GM23338 (cell line): ENCODE data around the gene CCNA1. TPM values are rescaled to one million over a fixed set of nuclear protein-coding genes. Genes with fewer than 3 reads are reported as not detected.
A peak's percentile ranks its signal among the peaks of the same experiment; 100 is the strongest.

ENCODE experiments used
- ATAC-seq: fragments of 200-7000 bp; cut with Tn5 transposase; 3 replicates; pipeline ENCODE4 v1.9.1; 2020
- DNase-seq: peaks from one replicate; pipeline ENCODE4 v3.0.0-alpha.2; 2015; ENCODE audit warnings: low spot score
- H2AFZ ChIP-seq: fragments of 200-600 bp; sonication (generic); 2 replicates; pipeline ENCODE4 v1.8.0; 2016; ENCODE audit warnings: antibody characterized with exemption, mild to moderate bottlenecking, moderate library complexity
- H3F3A ChIP-seq: fragments of 200-600 bp; sonication (generic); replicated peaks from 2 replicates; pipeline ENCODE4 v1.8.0; 2017; ENCODE audit warnings: antibody characterized with exemption, mixed run types, low read depth
- H3K27ac ChIP-seq: fragments of 200-600 bp; sonication (generic); 2 replicates; pipeline ENCODE4 v1.6.1; 2016; ENCODE audit warnings: low read depth
- H3K27me3 ChIP-seq: fragments of 200-600 bp; sonication (generic); 2 replicates; pipeline ENCODE4 v1.8.0; 2016; ENCODE audit warnings: mild to moderate bottlenecking, mixed run types, moderate library complexity; ENCODE audit not compliant: insufficient read depth
- H3K36me3 ChIP-seq: fragments of 200-600 bp; sonication (generic); 2 replicates; pipeline ENCODE4 v1.8.0; 2016; ENCODE audit warnings: mild to moderate bottlenecking; ENCODE audit not compliant: insufficient read depth
- H3K4me1 ChIP-seq: fragments of 200-600 bp; sonication (generic); 2 replicates; pipeline ENCODE4 v1.8.0; 2016; ENCODE audit warnings: mild to moderate bottlenecking, moderate library complexity; ENCODE audit not compliant: insufficient read depth
- H3K4me2 ChIP-seq: fragments of 200-600 bp; sonication (generic); 2 replicates; pipeline ENCODE4 v1.7.1; 2017; ENCODE audit warnings: mixed run types
- H3K4me3 ChIP-seq: fragments of 200-600 bp; sonication (generic); 2 replicates; pipeline ENCODE4 v1.6.1; 2016; ENCODE audit warnings: mixed run types
- H3K79me2 ChIP-seq: fragments of 200-600 bp; sonication (generic); replicated peaks from 2 replicates; pipeline ENCODE4 v1.8.0; 2017; ENCODE audit warnings: mild to moderate bottlenecking; ENCODE audit not compliant: insufficient read depth
- H3K9me2 ChIP-seq: fragments of 200-600 bp; sonication (generic); 2 replicates; pipeline ENCODE4 v1.8.0; 2017; ENCODE audit not compliant: insufficient read depth
- H4K20me1 ChIP-seq: fragments of 200-600 bp; sonication (generic); replicated peaks from 2 replicates; pipeline ENCODE4 v1.8.0; 2017; ENCODE audit warnings: mild to moderate bottlenecking; ENCODE audit not compliant: insufficient read depth
- H3K27ac Mint-ChIP-seq: 2 replicates; pipeline ENCODE4 v1.8.0; 2020; ENCODE audit warnings: inconsistent platforms, mild to moderate bottlenecking, moderate library complexity, mixed read lengths
- H3K27me3 Mint-ChIP-seq: 3 replicates; pipeline ENCODE4 v1.8.0; 2022; ENCODE audit warnings: low read depth, mild to moderate bottlenecking, moderate library complexity, mixed read lengths, inconsistent platforms; ENCODE audit not compliant: insufficient read depth, poor library complexity
- H3K36me3 Mint-ChIP-seq: 3 replicates; pipeline ENCODE4 v1.8.0; 2021; ENCODE audit warnings: low read depth, mild to moderate bottlenecking, inconsistent platforms, moderate library complexity, mixed read lengths
- H3K4me1 Mint-ChIP-seq: 3 replicates; pipeline ENCODE4 v1.8.0; 2020; ENCODE audit warnings: mild to moderate bottlenecking, inconsistent platforms, mixed read lengths
- H3K4me3 Mint-ChIP-seq: 3 replicates; pipeline ENCODE4 v1.8.0; 2021; ENCODE audit warnings: moderate library complexity, mild to moderate bottlenecking, inconsistent platforms, mixed read lengths
- H3K9me3 Mint-ChIP-seq: 3 replicates; pipeline ENCODE4 v1.8.0; 2020; ENCODE audit warnings: moderate library complexity, mild to moderate bottlenecking, inconsistent platforms, mixed read lengths
- CREB1 ChIP-seq: fragments of 250-450 bp; sonication (Bioruptor Pico); IDR thresholded peaks from 2 replicates; pipeline ENCODE4 v1.5.0; 2020; ENCODE audit warnings: low read depth, mild to moderate bottlenecking, moderate library complexity
- EZH2 ChIP-seq: fragments of 200-600 bp; sonication (generic); IDR thresholded peaks from one replicate; pipeline ENCODE4 v1.8.0; 2017; ENCODE audit warnings: antibody characterized with exemption, mild to moderate bottlenecking, low read depth; ENCODE audit not compliant: unreplicated experiment
- JUNB ChIP-seq: IDR thresholded peaks from one replicate; pipeline ENCODE4 v1.6.1; 2016; ENCODE audit warnings: antibody characterized with exemption; ENCODE audit not compliant: unreplicated experiment
- NANOG ChIP-seq: IDR thresholded peaks from 2 replicates; pipeline ENCODE4 v1.6.1; 2016; ENCODE audit warnings: antibody characterized with exemption, borderline replicate concordance
- POLR2AphosphoS5 ChIP-seq: IDR thresholded peaks from 2 replicates; pipeline ENCODE4 v1.6.1; 2016; ENCODE audit warnings: antibody characterized with exemption, low read depth
- STAT1 ChIP-seq: IDR thresholded peaks from one replicate; pipeline ENCODE4 v1.6.1; 2016; ENCODE audit warnings: antibody characterized with exemption; ENCODE audit not compliant: unreplicated experiment
- ZNF114 ChIP-seq: fragments of 250-450 bp; sonication (Bioruptor Pico); IDR thresholded peaks from 2 replicates; pipeline ENCODE4 v1.5.0; 2020; ENCODE audit warnings: mild to moderate bottlenecking, moderate library complexity
- long read RNA-seq: library from polyadenylated mRNA; unstranded; transcript quantifications from one replicate; pipeline ENCODE4 v2.0.0, GENCODE V29; 2020; ENCODE audit not compliant: unreplicated experiment
- polyA plus RNA-seq: library from polyadenylated mRNA; unstranded; fragments of >200 nt; fragmentation: Nextera tagmentation; extraction: Ambion mirVana; gene quantifications from 2 replicates; pipeline ENCODE4 v1.2.1, GENCODE V29; 2016
- total RNA-seq: library from RNA; depleted of rRNA; stranded (reverse); fragments of >200 nt; shearing (Covaris generic); gene quantifications from 2 replicates; pipeline ENCODE4 v1.2.3, GENCODE V29; 2014; rRNA removed
- TF ChIP-seq, protein P1 (sequence below), 2 experiments: fragments of 200-600 bp in 1 of 2; sonication (generic) in 1 of 2; conservative IDR thresholded peaks; 2 replicates each; pipeline versions ENCODE4 v1.5.1 to v1.6.1; 2016 to 2017; ENCODE audit warnings: antibody characterized with exemption in 2 of 2, low read depth in 2 of 2, mild to moderate bottlenecking in 2 of 2, moderate library complexity in 1 of 2
- TF ChIP-seq, protein P2 (sequence below): fragments of 250-450 bp; sonication (Bioruptor Pico); IDR thresholded peaks from 2 replicates; pipeline ENCODE4 v1.5.0; 2020; ENCODE audit warnings: mild to moderate bottlenecking, moderate library complexity
- TF ChIP-seq, protein P3 (sequence below): IDR thresholded peaks from one replicate; pipeline ENCODE4 v1.6.1; 2018; ENCODE audit warnings: antibody characterized with exemption; ENCODE audit not compliant: unreplicated experiment

The CCNA1 gene
- total RNA-seq (7.4 and 8.1 TPM in 2 replicates), polyA plus RNA-seq (3.8 and 5.6 TPM in 2 replicates)
- long read RNA-seq, partial matches to known transcripts = 0 of 2 reads
- long read RNA-seq, other reads (novel, unspliced or antisense) = 0 of 2 reads

DNA sequence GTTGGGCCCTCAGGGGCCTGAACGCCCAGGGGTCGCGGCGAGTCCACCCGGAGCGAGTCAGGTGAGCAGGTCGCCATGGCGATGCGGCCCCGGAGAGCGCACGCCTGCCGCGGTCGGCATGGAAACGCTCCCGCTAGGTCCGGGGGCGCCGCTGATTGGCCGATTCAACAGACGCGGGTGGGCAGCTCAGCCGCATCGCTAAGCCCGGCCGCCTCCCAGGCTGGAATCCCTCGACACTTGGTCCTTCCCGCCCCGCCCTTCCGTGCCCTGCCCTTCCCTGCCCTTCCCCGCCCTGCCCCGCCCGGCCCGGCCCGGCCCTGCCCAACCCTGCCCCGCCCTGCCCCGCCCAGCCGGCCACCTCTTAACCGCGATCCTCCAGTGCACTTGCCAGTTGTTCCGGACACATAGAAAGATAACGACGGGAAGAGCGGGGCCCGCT lies at the start of gene CCNA1:
CCNA1 (plus strand) TSS at position 390 of the 439 bp plus-strand sequence. CDS start 562 bp downstream, outside the sequence.
- Histone ChIP-seq H3K27ac (no peak within 1 kb of the TSS), H3K4me1 (peaks cover 18% of the 10 kb centered on the region; the same call in 1 of the 2 replicates), H3K4me2 (peak within 1 kb of the TSS; percentile 94), H3K4me3 (peak within 1 kb of the TSS; percentile 88), H3F3A (no peaks in the 10 kb centered on the region; the same call in 1 of the 2 replicates), H3K27me3 (peaks cover 67% of the 10 kb centered on the region), H4K20me1 (0 out of 2 replicates have a peak, but pooled peaks cover 5% of the 10 kb centered on the region), H3K36me3 (no peaks in the 10 kb centered on the region), H3K9me2 (no peaks in the 10 kb centered on the region), H3K79me2 (no peaks in the 10 kb centered on the region), H2AFZ (peak within 1 kb of the TSS; percentile 99)
- ATAC-seq = peak; percentile 90
- H3K36me3 Mint-ChIP-seq = no peaks in the 10 kb centered on the region
- H3K4me1 Mint-ChIP-seq = peaks cover 19% of the 10 kb centered on the region
- TF ChIP-seq, protein P1, sequence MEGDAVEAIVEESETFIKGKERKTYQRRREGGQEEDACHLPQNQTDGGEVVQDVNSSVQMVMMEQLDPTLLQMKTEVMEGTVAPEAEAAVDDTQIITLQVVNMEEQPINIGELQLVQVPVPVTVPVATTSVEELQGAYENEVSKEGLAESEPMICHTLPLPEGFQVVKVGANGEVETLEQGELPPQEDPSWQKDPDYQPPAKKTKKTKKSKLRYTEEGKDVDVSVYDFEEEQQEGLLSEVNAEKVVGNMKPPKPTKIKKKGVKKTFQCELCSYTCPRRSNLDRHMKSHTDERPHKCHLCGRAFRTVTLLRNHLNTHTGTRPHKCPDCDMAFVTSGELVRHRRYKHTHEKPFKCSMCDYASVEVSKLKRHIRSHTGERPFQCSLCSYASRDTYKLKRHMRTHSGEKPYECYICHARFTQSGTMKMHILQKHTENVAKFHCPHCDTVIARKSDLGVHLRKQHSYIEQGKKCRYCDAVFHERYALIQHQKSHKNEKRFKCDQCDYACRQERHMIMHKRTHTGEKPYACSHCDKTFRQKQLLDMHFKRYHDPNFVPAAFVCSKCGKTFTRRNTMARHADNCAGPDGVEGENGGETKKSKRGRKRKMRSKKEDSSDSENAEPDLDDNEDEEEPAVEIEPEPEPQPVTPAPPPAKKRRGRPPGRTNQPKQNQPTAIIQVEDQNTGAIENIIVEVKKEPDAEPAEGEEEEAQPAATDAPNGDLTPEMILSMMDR (conservative IDR thresholded peaks at IDR 0.05; ENCODE audit: low read depth in 2 of 2) = no peak
- TF ChIP-seq, protein P2, sequence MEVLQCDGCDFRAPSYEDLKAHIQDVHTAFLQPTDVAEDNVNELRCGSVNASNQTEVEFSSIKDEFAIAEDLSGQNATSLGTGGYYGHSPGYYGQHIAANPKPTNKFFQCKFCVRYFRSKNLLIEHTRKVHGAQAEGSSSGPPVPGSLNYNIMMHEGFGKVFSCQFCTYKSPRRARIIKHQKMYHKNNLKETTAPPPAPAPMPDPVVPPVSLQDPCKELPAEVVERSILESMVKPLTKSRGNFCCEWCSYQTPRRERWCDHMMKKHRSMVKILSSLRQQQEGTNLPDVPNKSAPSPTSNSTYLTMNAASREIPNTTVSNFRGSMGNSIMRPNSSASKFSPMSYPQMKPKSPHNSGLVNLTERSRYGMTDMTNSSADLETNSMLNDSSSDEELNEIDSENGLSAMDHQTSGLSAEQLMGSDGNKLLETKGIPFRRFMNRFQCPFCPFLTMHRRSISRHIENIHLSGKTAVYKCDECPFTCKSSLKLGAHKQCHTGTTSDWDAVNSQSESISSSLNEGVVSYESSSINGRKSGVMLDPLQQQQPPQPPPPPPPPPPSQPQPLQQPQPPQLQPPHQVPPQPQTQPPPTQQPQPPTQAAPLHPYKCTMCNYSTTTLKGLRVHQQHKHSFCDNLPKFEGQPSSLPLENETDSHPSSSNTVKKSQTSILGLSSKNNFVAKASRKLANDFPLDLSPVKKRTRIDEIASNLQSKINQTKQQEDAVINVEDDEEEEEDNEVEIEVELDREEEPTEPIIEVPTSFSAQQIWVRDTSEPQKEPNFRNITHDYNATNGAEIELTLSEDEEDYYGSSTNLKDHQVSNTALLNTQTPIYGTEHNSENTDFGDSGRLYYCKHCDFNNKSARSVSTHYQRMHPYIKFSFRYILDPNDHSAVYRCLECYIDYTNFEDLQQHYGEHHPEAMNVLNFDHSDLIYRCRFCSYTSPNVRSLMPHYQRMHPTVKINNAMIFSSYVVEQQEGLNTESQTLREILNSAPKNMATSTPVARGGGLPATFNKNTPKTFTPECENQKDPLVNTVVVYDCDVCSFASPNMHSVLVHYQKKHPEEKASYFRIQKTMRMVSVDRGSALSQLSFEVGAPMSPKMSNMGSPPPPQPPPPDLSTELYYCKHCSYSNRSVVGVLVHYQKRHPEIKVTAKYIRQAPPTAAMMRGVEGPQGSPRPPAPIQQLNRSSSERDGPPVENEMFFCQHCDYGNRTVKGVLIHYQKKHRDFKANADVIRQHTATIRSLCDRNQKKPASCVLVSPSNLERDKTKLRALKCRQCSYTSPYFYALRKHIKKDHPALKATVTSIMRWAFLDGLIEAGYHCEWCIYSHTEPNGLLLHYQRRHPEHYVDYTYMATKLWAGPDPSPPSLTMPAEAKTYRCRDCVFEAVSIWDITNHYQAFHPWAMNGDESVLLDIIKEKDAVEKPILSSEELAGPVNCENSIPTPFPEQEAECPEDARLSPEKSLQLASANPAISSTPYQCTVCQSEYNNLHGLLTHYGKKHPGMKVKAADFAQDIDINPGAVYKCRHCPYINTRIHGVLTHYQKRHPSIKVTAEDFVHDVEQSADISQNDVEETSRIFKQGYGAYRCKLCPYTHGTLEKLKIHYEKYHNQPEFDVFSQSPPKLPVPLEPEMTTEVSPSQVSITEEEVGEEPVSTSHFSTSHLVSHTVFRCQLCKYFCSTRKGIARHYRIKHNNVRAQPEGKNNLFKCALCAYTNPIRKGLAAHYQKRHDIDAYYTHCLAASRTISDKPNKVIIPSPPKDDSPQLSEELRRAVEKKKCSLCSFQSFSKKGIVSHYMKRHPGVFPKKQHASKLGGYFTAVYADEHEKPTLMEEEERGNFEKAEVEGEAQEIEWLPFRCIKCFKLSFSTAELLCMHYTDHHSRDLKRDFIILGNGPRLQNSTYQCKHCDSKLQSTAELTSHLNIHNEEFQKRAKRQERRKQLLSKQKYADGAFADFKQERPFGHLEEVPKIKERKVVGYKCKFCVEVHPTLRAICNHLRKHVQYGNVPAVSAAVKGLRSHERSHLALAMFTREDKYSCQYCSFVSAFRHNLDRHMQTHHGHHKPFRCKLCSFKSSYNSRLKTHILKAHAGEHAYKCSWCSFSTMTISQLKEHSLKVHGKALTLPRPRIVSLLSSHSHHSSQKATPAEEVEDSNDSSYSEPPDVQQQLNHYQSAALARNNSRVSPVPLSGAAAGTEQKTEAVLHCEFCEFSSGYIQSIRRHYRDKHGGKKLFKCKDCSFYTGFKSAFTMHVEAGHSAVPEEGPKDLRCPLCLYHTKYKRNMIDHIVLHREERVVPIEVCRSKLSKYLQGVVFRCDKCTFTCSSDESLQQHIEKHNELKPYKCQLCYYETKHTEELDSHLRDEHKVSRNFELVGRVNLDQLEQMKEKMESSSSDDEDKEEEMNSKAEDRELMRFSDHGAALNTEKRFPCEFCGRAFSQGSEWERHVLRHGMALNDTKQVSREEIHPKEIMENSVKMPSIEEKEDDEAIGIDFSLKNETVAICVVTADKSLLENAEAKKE (CRISPR knock-in tag) = no peak
- TF ChIP-seq CREB1 (no peak), ZNF114 (CRISPR knock-in tag) (no peak), JUNB (no peak), POLR2AphosphoS5 (no peak), EZH2 (no peak), NANOG (no peak), STAT1 (no peak)
- TF ChIP-seq, protein P3, sequence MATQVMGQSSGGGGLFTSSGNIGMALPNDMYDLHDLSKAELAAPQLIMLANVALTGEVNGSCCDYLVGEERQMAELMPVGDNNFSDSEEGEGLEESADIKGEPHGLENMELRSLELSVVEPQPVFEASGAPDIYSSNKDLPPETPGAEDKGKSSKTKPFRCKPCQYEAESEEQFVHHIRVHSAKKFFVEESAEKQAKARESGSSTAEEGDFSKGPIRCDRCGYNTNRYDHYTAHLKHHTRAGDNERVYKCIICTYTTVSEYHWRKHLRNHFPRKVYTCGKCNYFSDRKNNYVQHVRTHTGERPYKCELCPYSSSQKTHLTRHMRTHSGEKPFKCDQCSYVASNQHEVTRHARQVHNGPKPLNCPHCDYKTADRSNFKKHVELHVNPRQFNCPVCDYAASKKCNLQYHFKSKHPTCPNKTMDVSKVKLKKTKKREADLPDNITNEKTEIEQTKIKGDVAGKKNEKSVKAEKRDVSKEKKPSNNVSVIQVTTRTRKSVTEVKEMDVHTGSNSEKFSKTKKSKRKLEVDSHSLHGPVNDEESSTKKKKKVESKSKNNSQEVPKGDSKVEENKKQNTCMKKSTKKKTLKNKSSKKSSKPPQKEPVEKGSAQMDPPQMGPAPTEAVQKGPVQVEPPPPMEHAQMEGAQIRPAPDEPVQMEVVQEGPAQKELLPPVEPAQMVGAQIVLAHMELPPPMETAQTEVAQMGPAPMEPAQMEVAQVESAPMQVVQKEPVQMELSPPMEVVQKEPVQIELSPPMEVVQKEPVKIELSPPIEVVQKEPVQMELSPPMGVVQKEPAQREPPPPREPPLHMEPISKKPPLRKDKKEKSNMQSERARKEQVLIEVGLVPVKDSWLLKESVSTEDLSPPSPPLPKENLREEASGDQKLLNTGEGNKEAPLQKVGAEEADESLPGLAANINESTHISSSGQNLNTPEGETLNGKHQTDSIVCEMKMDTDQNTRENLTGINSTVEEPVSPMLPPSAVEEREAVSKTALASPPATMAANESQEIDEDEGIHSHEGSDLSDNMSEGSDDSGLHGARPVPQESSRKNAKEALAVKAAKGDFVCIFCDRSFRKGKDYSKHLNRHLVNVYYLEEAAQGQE = no peak
- no peak within 1 kb of the TSS for H3K27ac Mint-ChIP-seq
- peak; percentile 97 for DNase-seq
- H3K9me3 Mint-ChIP-seq = no peaks in the 10 kb centered on the region
- peak within 1 kb of the TSS; percentile 74 for H3K4me3 Mint-ChIP-seq
- peaks cover 48% of the 10 kb centered on the region for H3K27me3 Mint-ChIP-seq
